ENCODE data around the gene GPR143.

GRCh38 chrX:9746148-9746888 lies 19.3 kb downstream of the GPR143 start:
- TF ChIP-seq CTCF (IDR thresholded peaks at IDR 0.05): no peak
- TF ChIP-seq POLR2A (IDR thresholded peaks at IDR 0.05): no peak

Data from lower leg skin (tissue), 3 donors.